Ammon's horn (tissue), 1 donor: ENCODE measurements around the gene SUPT3H.
A peak's percentile ranks its signal among the peaks of the same experiment; 100 is the strongest.
"Not testable (repeated sequence)": the region's sequence is repeated elsewhere in the genome, so short reads cannot be mapped to it uniquely, and the experiment has no call there.

Experiments
- DNase-seq: peaks from one replicate; pipeline ENCODE4 v3.0.0-alpha.2; 2016; ENCODE audit warnings: low spot score

The SUPT3H gene

GRCh38 chr6:44892579-44892978, 485.2 kb downstream of the SUPT3H start:
- no peak for DNase-seq

- DNase-seq = not testable (repeated sequence)
Measured at GRCh38 chr6:44879071-44879470, 498.7 kb downstream of the SUPT3H start.

GRCh38 chr6:44876638-44877037, 501.1 kb downstream of the SUPT3H start:
- not testable (repeated sequence) for DNase-seq

GRCh38 chr6:44869321-44869897, 508.3 kb downstream of the SUPT3H start:
- DNase-seq = no peak

- DNase-seq = no peak
Measured at GRCh38 chr6:44868910-44869309, 508.8 kb downstream of the SUPT3H start.

DNA sequence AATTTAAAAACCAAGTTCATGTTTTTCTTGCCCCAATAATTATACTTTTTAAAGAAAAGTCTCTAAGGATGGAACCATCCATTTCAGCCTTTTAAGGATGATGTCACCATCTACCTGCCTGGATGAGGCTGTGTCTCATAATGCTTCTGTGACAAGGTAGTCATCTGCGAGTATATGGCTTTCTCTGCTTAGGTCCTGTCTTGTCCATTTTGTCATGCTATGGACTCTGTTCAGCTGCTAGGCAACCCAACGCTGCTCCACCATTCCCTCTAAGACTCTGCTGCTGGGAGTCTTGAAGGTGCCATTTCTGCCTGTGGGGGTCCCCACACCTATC, 509.4 kb downstream of the SUPT3H start:
- DNase-seq = no peak

- DNase-seq = no peak
Measured at GRCh38 chr6:44867571-44868334, 510.0 kb downstream of the SUPT3H start.

GRCh38 chr6:44865184-44865583, 512.5 kb downstream of the SUPT3H start:
- DNase-seq = not testable (repeated sequence)

DNA sequence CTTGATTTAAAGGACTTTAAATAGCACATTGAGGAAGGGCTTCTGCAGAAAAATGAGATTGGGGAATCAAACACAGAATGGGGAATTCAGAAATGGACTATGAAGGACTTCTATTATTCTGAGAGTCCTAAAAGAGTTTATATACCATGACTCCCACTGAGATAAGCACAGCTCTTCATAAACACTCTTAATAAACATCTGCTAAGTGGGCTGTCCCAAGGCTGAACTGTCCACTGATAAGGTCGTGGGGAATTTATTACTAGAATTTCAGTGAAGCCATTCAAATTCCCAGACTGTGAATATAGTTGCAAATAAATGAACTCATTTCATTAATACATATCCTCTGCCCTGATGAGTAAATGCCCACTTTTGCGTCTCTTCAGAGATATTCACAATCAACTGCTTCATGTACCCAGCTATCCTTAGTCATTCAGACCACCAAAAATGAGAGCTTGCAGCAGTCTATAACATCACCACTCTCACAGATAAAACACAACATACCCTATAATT, 517.8 kb downstream of the SUPT3H start:
- DNase-seq = no peak

- no peak for DNase-seq
Measured at GRCh38 chr6:44858998-44859397, 518.7 kb downstream of the SUPT3H start.

- no peak for DNase-seq
Measured at GRCh38 chr6:44856479-44856878, 521.3 kb downstream of the SUPT3H start.

DNA sequence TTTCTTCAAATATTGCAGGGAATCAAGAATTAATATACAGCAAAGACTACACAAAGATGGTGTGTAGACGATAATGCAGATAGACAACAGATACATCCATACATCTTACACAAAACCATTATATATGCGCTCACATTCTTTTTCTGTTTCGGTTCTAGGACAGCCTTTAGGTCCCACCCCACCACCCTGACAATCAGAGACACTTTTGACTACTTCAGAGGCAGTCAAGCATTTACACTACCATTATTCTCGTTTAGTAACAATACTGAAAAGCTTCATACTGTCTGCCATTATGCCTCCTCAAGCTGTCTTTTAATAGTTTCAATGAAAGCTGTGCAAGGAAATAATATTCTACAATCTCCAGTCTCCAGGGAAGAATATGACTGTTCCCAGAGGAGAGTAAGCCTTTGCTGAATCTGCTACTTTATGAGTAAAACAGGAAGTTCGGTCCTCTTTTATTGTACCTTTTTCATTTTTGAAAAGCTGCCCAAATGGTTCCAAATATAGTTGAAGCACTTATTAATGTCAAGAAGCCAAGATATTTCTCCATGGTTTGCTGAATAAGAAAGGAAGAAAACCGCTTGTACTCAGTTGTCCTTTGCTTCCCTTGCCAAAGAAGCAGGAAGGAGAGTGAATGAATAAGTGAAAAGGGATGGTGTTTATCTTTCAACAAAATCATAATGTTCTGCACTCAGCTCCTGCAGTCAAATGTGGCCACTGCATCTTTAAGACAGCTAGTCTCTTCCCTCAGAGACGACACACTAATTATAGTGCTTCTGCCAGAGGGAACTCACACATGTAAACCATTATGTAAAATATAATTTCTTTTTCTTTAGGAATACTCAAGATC, 521.9 kb downstream of the SUPT3H start:
- peak; percentile 7 for DNase-seq

- no peak for DNase-seq
Measured at GRCh38 chr6:44854712-44855443, 522.9 kb downstream of the SUPT3H start.

GRCh38 chr6:44851176-44851575, 526.6 kb downstream of the SUPT3H start:
- no peak for DNase-seq

GRCh38 chr6:44850312-44850711, 527.4 kb downstream of the SUPT3H start:
- DNase-seq = no peak

DNA sequence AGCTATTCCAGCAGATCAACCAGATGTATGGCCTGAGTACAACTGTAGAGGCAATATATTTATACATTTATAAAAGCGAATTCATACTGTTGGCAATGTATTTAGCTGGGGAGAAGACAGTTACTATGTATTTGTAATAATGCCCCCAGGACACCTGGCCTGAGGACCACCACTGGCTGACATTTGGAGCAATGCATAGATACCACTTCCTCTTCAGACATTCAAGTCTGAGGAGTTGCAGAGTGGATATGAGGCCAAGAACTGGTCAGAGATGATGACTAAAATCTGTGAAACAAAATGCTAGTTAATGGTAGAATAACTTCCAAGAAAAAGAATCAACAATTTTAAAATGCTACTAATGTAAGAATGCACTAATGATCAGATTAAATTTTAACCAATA, 527.9 kb downstream of the SUPT3H start:
- no peak for DNase-seq

DNA sequence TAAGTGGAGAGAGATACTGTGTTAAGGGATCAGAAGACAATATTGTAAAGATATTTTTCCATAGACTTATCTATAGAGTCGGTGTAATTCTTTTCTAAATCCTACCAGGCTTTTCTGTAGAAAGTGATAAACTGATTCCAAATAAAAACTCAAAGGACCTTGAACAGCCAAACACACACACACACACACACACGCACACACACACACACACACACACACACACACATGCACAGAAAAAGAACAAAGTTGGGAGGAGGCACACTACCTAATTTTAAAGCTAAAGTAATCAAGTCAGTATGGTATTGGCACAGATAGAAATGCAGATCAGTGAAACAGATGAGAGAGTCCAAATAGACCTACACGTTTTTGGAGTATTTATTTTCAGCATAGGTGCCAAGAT, 534.0 kb downstream of the SUPT3H start:
- no peak for DNase-seq

- DNase-seq = no peak
Measured at GRCh38 chr6:44842616-44843015, 535.1 kb downstream of the SUPT3H start.

GRCh38 chr6:44841829-44842228, 535.9 kb downstream of the SUPT3H start:
- DNase-seq = no peak

DNA sequence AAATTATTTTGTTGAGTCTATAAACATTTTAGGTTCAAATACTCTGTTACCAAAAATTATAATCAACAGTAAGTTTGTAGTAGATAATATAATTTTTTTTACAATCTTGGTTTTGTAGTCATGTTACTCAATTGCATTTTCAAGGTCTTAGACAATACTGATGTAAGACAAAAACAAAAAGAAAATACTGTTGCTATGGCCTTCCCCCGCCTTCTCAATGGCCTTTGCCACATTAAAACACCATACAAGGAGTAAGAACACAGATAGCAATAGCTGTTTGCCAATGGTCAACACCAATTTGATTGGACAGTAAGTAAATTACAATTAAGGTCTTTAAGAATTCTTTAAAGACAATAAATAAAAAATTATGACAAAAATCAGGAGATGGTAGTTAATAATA, 540.0 kb downstream of the SUPT3H start:
- no peak for DNase-seq

DNA sequence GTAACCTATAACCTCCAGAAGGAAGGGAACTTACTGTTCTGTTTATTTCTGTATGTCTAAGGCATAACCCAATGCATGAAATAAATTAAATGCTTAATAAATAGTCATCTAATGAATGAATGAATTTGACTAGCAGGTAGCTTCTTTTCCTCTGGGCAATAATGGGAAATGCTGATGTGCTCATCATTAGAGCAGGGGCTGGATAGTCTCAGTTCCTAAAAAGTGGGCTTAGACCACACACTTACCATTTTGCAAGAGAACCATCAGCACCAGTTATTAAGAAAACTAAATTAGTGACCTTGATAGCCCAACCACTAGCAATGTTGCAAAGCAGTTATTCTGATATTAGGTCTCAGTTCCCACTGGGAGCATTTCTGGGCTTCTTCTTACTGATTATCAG, 540.5 kb downstream of the SUPT3H start:
- DNase-seq = no peak

- DNase-seq = no peak
Measured at GRCh38 chr6:44833248-44833647, 544.5 kb downstream of the SUPT3H start.
